AG09319 (cell line): ENCODE results near the gene STX12.
"Not testable (repeated sequence)": the region's sequence is repeated elsewhere in the genome, so short reads cannot be mapped to it uniquely, and the experiment has no call there.

Experiments
- DNase-seq: peaks from one replicate; pipeline ENCODE4 v3.0.0-alpha.2; 2010; ENCODE audit warnings: low read depth; ENCODE audit errors: extremely low read depth
- CTCF ChIP-seq: IDR thresholded peaks from 2 replicates; pipeline ENCODE4 v1.5.1; 2011; ENCODE audit warnings: low read depth, mild to moderate bottlenecking, inconsistent platforms, low read length, moderate library complexity

Gene STX12

GRCh38 chr1:27821761-27822315 lies 48.8 kb downstream of the STX12 start:
- no peak for DNase-seq

GRCh38 chr1:27823784-27824183 lies 50.8 kb downstream of the STX12 start:
- TF ChIP-seq CTCF = no peak
- DNase-seq = no peak

More at GRCh38 chr1:27821761-27822315, 48.8 kb downstream of the STX12 start:
- TF ChIP-seq CTCF = no peak

GRCh38 chr1:27824411-27824810 lies 51.4 kb downstream of the STX12 start:
- DNase-seq = no peak
- TF ChIP-seq CTCF = no peak

GRCh38 chr1:27829339-27829960 lies 56.4 kb downstream of the STX12 start:
- DNase-seq = not testable (repeated sequence)

- no peak for TF ChIP-seq CTCF
- DNase-seq = peak; percentile 89
These were observed 57.8 kb downstream of the STX12 start, which contains the start of gene PPP1R8 for GRCh38 chr1:27830621-27831440. TSS of gene PPP1R8 (plus strand) at chr1:27830782. CDS start at chr1:27830836, 54 bp downstream.

- TF ChIP-seq CTCF = no peak
- no peak for DNase-seq
These were observed 58.8 kb downstream of the STX12 start for GRCh38 chr1:27831568-27832410.

- TF ChIP-seq CTCF = no peak
- no peak for DNase-seq
These were observed 59.7 kb downstream of the STX12 start for GRCh38 chr1:27832762-27833161.
